ENCODE results near the gene TMEM88. TPM values are rescaled to one million over a fixed set of nuclear protein-coding genes. Genes with fewer than 3 reads are reported as not detected.
"Not testable (repeated sequence)": the region's sequence is repeated elsewhere in the genome, so short reads cannot be mapped to it uniquely, and the experiment has no call there.

TMEM88 gene
- total RNA-seq, 4 donors from 2014 or later = 1.5 to 3.8 (median 1.6) TPM; not detected in 1

DNA sequence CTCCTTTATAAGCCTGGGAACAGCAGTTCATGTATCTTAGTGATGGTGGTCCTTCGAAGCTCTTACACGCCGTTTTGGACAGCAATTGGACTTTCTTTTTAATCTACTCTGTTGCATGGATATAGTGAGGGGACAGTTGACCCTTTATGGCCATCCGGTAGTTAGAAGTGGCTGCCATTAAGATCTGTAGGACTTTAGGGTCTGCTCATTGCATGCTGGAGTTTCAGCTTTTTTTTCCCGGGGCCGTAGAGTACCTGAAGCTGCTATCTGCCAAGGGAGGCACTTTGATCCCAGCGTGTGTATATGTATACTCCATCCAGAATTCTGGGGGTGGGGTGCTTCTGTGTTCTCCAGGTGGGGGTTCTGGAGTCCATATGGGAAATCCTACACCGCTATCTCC is 4.2 kb downstream of the TMEM88 start:
- peaks cover 0 to 33% (median 0%) of the 10 kb centered on the region in 3 donors for H3K36me3 ChIP-seq
- no peak for TF ChIP-seq POLR2A (IDR thresholded peaks at IDR 0.05)
- TF ChIP-seq, protein P1, sequence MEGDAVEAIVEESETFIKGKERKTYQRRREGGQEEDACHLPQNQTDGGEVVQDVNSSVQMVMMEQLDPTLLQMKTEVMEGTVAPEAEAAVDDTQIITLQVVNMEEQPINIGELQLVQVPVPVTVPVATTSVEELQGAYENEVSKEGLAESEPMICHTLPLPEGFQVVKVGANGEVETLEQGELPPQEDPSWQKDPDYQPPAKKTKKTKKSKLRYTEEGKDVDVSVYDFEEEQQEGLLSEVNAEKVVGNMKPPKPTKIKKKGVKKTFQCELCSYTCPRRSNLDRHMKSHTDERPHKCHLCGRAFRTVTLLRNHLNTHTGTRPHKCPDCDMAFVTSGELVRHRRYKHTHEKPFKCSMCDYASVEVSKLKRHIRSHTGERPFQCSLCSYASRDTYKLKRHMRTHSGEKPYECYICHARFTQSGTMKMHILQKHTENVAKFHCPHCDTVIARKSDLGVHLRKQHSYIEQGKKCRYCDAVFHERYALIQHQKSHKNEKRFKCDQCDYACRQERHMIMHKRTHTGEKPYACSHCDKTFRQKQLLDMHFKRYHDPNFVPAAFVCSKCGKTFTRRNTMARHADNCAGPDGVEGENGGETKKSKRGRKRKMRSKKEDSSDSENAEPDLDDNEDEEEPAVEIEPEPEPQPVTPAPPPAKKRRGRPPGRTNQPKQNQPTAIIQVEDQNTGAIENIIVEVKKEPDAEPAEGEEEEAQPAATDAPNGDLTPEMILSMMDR (IDR thresholded peaks at IDR 0.05) = no peak
- H3K9me3 ChIP-seq = no peaks in the 10 kb centered on the region
- peaks cover 23 to 52% (median 30%) of the 10 kb centered on the region in 3 donors for H3K4me1 ChIP-seq
- intact Hi-C loops (cut with DNase I) = no loop called here
- H3K27ac ChIP-seq = peak overlapping the region in 3 of 4 donors; percentile 82 to 97 (median 97)
- DNase-seq = no peak
- 69 to 85% methylated on average over 7 of the region's 8 CpGs for WGBS, 2 donors
- no peaks in the 10 kb centered on the region for H3K27me3 ChIP-seq
- H3K4me3 ChIP-seq = peak overlapping the region in 3 of 4 donors; percentile 73 to 81 (median 79)

DNA sequence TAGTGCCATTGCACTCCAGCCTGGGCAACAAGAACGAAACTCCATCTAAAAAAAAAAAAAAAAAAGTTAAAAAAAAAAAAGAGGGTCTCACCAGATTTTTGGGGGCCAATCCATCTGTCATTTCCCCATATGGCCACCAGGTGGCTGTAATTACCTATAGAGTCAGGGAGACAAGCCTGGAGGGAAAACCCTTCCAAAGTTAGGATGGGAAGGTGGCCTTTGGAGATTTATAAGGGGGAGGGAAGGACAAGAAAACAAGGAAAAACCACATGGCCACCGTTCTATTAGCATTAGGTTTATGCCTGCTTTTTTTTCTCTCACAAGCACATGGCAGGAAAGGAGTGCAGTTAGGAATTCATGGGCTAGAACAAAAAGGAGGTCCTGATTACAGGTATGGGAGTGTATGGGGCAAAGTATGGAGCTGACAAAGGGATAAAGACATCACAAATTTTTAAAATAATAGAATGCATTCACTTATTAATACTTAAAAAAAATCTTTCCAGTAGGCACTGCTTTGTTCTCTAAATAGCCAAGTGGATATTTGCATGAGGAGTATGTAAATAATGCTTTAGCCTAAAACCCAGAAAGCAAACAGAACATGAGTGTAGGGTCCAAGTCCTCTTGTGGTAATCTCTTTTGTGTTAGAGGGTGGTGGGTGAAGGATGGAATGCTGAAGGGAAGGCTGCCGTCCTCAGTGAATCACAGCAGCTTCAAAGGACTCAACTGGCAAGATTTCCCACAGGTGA is 8.0 kb downstream of the TMEM88 start:
- no peaks in the 10 kb centered on the region for H3K9me3 ChIP-seq
- peaks cover 9 to 45% (median 18%) of the 10 kb centered on the region in 3 donors for H3K4me1 ChIP-seq
- 11 to 31% methylated on average over 3 of the region's 3 CpGs for WGBS, 2 donors
- TF ChIP-seq, protein P1 (IDR thresholded peaks at IDR 0.05) = peak; percentile 71 to 89 (median 86)
- TF ChIP-seq POLR2A (IDR thresholded peaks at IDR 0.05) = no peak
- intact Hi-C loops (cut with DNase I) = loop anchor here (5.0 kb wide), 1 partner anchor 129 kb away; no protein-coding TSS in a partner anchor
- no peaks in the 10 kb centered on the region for H3K27me3 ChIP-seq
- H3K27ac ChIP-seq = no peak overlapping the region
- no peak for DNase-seq
- no peak overlapping the region for H3K4me3 ChIP-seq
- H3K36me3 ChIP-seq = peaks cover 0 to 32% (median 0%) of the 10 kb centered on the region in 3 donors

DNA sequence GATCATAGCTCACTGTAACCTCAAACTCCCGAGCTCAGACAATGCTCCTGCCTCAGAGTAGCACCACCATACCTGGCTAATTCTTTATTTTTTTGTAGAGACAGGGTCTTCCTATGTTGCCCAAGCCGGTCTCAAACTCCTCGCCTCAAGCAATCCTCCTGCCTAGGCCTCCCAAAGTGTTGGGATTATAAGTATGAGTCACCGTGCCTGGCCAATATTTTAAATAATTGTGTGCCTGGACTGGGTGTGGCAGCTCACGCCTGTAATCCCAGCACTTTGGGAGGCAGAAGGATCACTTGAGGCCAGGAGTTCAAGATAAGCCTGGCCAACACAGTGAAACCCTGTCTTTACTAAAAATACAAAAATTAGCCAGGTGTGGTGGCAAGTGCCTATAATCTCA is 9.5 kb downstream of the TMEM88 start:
- DNase-seq, H3K9me3 ChIP-seq, H3K27me3 ChIP-seq, H3K4me3 ChIP-seq: not testable (repeated sequence)
- H3K4me1 ChIP-seq = peaks cover 4 to 42% (median 10%) of the 10 kb centered on the region in 3 donors
- peak overlapping the region in 1 of 4 donors; percentile 11 for H3K27ac ChIP-seq
- peaks cover 0 to 29% (median 0%) of the 10 kb centered on the region in 3 donors for H3K36me3 ChIP-seq
- intact Hi-C loops (cut with DNase I) = loop anchor here (5.0 kb wide), 1 partner anchor 128 kb away; no protein-coding TSS in a partner anchor
- 48 to 54% methylated on average over 4 to 5 of the region's 5 CpGs for WGBS, 2 donors

DNA sequence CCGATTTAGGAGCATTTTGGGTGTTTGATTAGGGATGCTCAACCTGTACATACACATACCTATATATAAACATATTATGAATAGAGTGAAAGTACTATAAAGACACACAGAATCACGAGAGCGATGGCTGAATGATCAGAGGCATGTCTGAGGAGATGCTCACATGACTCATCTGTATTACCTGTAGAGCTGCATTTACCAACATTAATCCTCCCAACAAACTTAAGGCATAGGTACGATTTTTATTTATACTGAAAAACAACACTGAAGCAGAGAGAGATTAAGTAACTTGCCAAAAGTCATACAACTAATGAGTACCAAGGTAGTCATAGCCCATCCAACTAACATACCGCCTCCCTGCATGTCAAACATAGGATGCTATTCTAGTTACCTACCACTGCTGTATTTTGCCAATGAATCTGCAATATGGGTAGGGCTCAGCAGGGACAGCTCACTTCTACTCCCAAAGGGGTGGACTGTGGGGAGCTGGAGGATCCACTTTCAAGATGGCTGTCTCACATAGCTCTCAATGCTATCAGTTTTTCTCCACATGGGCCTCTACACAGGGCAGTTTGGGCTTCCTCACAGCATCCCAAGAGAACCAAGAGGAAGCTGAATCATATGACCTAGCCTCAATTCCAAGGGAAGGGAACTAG is 10.3 kb downstream of the TMEM88 start:
- TF ChIP-seq, protein P1 (IDR thresholded peaks at IDR 0.05) = no peak
- TF ChIP-seq POLR2A (IDR thresholded peaks at IDR 0.05) = no peak
- peaks cover 4 to 41% (median 10%) of the 10 kb centered on the region in 3 donors for H3K4me1 ChIP-seq
- 43 to 62% methylated on average over 5 of the region's 5 CpGs for WGBS, 2 donors
- peaks cover 0 to 21% (median 0%) of the 10 kb centered on the region in 3 donors for H3K36me3 ChIP-seq
- H3K4me3 ChIP-seq = no peak overlapping the region
- intact Hi-C loops (cut with DNase I) = loop anchor here (5.0 kb wide), 1 partner anchor 127 kb away; no protein-coding TSS in a partner anchor
- no peaks in the 10 kb centered on the region for H3K9me3 ChIP-seq
- no peaks in the 10 kb centered on the region for H3K27me3 ChIP-seq
- H3K27ac ChIP-seq = peak overlapping the region in 1 of 4 donors; percentile 11
- no peak for DNase-seq

DNA sequence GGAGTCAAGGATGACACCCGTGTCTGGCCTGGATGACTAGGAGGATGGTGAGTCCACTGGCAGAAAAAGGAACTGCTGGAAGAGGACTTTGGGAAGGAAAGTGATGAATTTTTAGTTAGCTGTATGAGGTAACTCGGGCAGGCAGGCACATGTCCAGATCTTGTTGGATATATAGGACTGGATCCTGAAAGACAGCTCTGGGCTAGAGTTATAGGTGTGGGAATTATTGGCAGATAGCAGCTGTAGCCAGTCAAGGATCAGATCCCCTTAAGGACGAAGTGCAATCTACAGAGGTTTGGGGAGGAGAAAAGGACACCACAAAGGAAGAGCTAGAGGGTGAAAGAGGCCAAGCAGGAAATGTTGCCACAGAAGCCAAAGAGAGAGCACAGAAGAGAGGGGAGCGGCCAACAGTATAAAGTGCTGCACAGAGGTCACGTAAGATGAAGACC is 13.0 kb downstream of the TMEM88 start:
- intact Hi-C loops (cut with DNase I) = no loop called here
- DNase-seq = no peak
- Histone ChIP-seq H3K4me3 (no peak overlapping the region), H3K36me3 (peaks cover 0 to 2% (median 0%) of the 10 kb centered on the region in 3 donors), H3K4me1 (peaks cover 4 to 37% (median 10%) of the 10 kb centered on the region in 3 donors), H3K9me3 (no peaks in the 10 kb centered on the region), H3K27me3 (no peaks in the 10 kb centered on the region), H3K27ac (peak overlapping the region; percentile 54 to 63 (median 59))
- TF ChIP-seq POLR2A (IDR thresholded peaks at IDR 0.05) = no peak
- TF ChIP-seq, protein P1 (IDR thresholded peaks at IDR 0.05) = peak in 2 of 6 experiments; percentile 28 to 41
- 23 to 37% methylated on average over 5 of the region's 5 CpGs for WGBS, 2 donors

Data from esophagus squamous epithelium (tissue), 5 donors.